GM18498 (cell line): ENCODE measurements around the gene APH1B.

Experiments used
- ATAC-seq: cut with Tn5 transposase; IDR thresholded peaks from one replicate; pipeline ENCODE4 v1.9.1; 2021; ENCODE audit warnings: mild to moderate bottlenecking, moderate library complexity; ENCODE audit not compliant: unreplicated experiment

APH1B gene

GRCh38 chr15:63251701-63252100, 25.7 kb upstream of the APH1B start:
- no peak for ATAC-seq

- no peak for ATAC-seq
Observed at GRCh38 chr15:63252292-63252691, 25.1 kb upstream of the APH1B start.

GRCh38 chr15:63254991-63255390, 22.4 kb upstream of the APH1B start:
- no peak for ATAC-seq

GRCh38 chr15:63255489-63255990, 21.9 kb upstream of the APH1B start:
- ATAC-seq, result no peak

- no peak for ATAC-seq
Observed at GRCh38 chr15:63256433-63257274, 20.8 kb upstream of the APH1B start.

GRCh38 chr15:63258658-63259057, 18.7 kb upstream of the APH1B start:
- ATAC-seq, result no peak

GRCh38 chr15:63260791-63261190, 16.6 kb upstream of the APH1B start:
- no peak for ATAC-seq

GRCh38 chr15:63261311-63261710, 16.1 kb upstream of the APH1B start:
- ATAC-seq, result no peak

GRCh38 chr15:63263519-63263918, 13.9 kb upstream of the APH1B start:
- ATAC-seq, result no peak

GRCh38 chr15:63264688-63265293, 12.6 kb upstream of the APH1B start:
- ATAC-seq, result no peak

GRCh38 chr15:63274427-63274826, 3.0 kb upstream of the APH1B start:
- ATAC-seq, result no peak

GRCh38 chr15:63276342-63277037, 915 bp upstream of the APH1B start:
- ATAC-seq, result peak; percentile 9

GRCh38 chr15:63277893-63278456, 570 bp downstream of the APH1B start:
- no peak for ATAC-seq

GRCh38 chr15:63283126-63283525, 5.7 kb downstream of the APH1B start:
- no peak for ATAC-seq

- ATAC-seq, result no peak
Observed at GRCh38 chr15:63284335-63284734, 6.9 kb downstream of the APH1B start.

GRCh38 chr15:63287109-63287508, 9.7 kb downstream of the APH1B start:
- ATAC-seq, result no peak

GRCh38 chr15:63288342-63288741, 10.9 kb downstream of the APH1B start:
- no peak for ATAC-seq

- ATAC-seq, result no peak
Observed at GRCh38 chr15:63288778-63289378, 11.5 kb downstream of the APH1B start.

GRCh38 chr15:63291507-63291906, 14.1 kb downstream of the APH1B start:
- ATAC-seq, result no peak

GRCh38 chr15:63292241-63292640, 14.8 kb downstream of the APH1B start:
- no peak for ATAC-seq

- ATAC-seq, result no peak
Observed at GRCh38 chr15:63292771-63293170, 15.4 kb downstream of the APH1B start.
